ENCODE data around the gene MRPL41.
"Not testable (repeated sequence)": the region's sequence is repeated elsewhere in the genome, so short reads cannot be mapped to it uniquely, and the experiment has no call there.

MRPL41 gene

DNA sequence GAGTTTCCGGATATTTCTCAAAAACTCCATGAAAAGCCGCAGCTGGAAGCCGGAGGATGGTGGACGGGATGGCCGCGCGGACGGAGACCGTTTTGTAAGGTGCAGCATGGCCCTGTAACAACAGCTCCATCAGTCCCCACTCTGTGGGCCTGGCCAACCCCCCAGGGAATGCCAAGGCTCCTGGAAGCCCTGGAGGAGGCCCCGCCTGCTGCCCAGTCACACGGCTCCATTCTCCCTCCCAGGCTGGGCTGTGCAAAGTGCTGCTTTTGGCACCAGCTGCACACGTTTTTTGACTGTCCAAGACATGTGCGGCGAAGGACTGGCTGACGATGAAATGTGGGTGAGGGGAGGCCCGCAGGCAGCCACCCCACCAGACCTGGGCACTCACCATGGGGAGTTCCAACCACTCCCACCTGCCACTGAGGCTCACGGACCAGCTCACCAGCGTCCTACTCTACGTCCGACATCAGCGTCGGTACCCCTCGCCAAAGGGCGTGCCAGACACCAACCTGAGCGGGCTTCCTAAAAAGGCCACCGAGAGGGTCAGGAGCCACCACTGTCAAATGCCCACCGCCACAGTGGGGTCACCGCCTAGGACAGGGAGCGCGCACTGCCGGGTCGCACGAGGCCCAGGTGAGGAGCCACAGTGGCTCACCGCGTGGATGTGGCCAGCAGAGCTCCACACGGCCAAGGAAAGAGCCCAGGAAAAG lies 28.8 kb upstream of the MRPL41 start:
- DNase-seq = no peak

GRCh38 chr9:137524161-137524980 lies 27.3 kb upstream of the MRPL41 start:
- no peak for DNase-seq

- no peak for DNase-seq
These were observed 26.7 kb upstream of the MRPL41 start for GRCh38 chr9:137524981-137525317.

GRCh38 chr9:137530331-137530730 lies 21.3 kb upstream of the MRPL41 start:
- no peak for DNase-seq

DNA sequence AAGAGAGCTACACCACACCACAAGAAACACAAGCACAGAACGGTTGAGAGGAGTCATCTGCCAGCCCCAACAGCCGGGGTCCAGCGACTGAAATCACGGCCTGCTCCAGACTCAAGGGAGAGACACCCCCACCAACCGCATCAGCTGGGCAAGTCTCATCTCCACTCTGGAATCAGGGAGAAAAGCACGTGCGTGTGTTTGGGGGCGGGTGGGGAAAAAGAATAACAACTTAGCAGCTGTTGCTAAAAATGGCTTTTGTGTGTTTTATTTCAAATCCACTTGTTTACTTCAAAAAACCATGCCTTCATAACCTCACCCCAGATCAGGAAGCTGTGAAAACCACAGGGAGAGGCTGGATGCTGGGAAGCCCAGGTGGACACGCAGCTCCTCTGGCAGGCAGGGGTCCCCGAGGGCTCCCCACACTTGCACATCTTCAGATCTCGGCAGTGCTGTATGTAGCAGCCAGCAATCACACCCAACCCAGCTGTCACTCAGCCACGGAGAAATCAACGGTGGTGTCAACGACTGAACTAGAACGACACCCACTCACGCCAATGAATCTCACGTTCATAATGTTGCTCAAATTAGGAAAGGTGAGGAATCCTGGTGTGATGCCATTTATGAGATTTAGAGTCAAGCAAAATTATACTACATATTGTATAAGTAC lies 20.4 kb upstream of the MRPL41 start:
- no peak for DNase-seq

DNA sequence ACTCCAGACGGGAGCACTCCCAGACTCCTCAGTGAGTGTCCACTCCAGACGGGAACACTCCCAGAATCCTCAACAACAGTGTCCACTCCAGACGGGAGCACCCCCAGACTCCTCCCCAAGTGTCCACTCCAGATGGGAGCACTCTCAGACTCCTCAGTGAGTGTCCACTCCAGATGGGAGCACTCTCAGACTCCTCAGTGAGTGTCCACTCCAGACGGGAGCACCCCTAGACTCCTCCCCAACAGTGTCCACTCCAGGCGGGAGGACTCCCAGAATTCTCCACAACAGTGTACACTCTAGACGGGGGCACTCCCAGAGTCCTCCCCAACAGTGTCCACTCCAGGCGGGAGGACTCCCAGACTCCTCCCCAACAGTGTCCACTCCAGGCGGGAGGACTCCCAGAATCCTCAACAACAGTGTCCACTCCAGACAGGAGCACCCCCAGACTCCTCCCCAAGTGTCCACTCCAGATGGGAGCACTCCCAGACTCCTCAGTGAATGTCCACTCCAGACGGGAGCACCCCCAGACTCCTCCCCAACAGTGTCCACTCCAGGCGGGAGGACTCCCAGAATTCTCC lies 18.7 kb upstream of the MRPL41 start:
- not testable (repeated sequence) for DNase-seq

DNA sequence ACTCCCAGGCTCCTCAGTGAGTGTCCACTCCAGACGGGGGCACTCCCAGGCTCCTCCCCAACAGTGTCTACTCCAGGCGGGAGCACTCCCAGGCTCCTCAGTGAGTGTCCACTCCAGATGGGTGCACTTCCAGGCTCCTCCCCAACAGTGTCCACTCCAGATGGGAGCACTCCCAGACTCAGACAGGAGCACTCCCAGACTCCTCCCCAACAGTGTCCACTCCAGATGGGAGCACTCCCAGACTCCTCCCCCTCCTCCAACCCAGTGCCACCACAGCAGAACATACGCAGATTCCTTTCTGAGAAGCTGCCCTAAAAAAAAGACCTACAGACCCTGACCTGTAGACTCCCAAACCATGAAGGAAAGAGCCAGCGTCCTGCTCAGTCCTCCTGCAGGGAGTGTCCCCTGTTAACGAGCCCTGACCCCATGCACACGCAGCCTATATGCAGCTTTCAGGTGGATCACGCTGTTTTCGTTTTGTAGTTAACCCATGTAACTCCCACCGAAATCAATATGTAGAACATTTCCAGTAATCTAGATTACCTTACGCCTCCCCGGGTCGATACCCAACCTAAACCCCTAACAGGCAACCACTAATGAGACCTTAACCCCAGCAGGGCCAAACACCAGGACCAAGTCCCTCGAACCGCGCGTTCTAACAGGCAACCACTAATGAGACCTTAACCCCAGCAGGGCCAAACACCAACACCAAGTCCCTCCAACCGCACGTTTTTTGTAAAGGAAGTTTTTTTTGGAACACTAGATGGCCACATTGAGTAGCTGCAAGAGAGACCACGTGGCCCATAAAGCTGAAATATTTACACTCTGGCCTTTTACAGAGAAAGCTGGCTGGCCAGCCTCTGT lies 17.2 kb upstream of the MRPL41 start:
- DNase-seq = peak; percentile 28

- DNase-seq = no peak
These were observed 16.6 kb upstream of the MRPL41 start for GRCh38 chr9:137535120-137535428.

GRCh38 chr9:137536594-137537131 lies 15.0 kb upstream of the MRPL41 start:
- DNase-seq = peak; percentile 13

DNA sequence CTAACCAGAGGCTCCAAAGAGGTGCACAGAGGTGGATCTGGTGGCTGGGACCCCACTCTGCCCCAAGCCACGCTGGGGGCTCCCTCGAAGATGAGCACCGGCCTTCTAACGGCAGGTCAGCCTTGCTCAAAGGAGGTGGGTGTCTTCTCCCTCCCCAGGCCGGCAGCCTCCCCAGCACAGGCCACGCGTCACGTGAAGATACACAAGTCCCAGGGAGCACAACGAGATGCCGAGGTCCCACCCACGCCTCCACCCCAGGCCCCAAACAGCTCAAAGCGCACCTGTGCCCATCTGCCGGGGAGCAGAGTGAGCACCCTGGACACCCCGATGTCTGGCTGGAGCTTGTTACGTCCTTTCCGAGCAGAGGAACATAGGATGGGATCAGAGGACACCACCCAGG lies 13.6 kb upstream of the MRPL41 start:
- no peak for DNase-seq

GRCh38 chr9:137540536-137540935 lies 11.1 kb upstream of the MRPL41 start:
- DNase-seq = no peak

DNA sequence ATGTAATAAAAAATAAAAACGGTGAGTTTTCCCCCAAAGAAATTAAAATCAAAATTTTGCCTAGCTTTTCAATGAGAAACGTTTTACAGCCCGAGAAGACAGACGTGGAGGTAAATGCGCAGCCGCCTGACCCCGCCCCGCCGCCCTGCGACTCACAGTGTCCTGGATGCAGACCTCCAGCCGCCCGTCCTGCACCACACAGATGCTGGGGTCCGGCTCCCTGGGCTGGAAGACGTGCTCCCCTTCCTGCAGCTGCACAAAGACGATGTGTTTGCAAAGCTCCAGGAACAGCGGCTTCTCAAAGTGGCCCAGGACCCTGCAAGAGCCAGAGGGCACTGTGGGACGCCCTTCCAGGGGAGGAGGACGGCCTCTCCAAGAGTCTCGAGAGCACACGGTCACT lies 9.2 kb upstream of the MRPL41 start:
- DNase-seq = no peak

GRCh38 chr9:137543237-137543963 lies 8.3 kb upstream of the MRPL41 start:
- no peak for DNase-seq

DNA sequence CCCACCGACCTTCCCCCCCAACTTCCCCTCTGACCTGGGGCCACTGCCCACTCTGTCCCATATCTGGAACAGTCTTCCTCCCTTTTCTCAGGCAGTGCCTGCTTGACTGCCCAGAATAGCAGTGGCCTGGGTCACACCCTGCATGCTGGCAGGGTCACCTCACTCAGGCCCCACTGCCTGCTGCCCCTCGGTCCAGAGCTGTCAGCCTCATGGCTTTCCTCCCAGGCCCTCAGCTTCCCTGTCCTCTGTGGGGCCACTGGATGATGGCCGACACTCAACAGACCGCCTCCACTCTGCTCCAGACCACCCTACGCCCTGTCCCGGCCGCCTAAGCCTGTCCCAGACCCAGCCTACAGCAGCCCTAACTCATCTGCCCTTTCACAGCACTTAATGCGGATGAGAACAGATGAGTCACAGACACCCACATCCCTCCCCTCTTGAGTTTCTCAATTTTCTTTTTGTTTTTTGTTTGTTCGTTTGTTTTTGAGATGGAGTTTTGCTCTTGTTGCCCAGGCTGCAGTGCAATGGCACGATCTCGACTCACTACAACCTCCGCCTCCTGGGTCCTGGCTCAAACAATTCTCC lies 7.4 kb upstream of the MRPL41 start:
- DNase-seq = no peak

DNA sequence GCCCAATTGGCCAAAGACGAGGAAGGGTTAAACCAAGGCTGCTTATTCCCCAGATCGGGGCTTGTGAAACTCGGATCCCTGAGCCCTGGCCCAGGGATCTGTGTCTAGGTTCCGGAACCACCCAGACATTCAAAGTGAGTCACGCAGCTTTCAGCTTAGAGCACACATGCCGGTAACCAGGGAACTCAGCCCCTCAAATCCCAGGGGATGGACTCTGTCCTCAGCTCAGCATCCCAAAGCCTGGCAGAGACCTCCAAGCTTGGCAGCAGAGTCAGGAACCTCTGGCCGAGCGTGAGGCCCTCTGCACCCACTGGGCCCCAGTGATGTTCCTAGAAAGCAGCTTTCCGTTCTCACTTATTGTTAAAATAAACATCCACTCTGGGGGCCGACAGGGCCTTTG lies 6.6 kb upstream of the MRPL41 start:
- no peak for DNase-seq

DNA sequence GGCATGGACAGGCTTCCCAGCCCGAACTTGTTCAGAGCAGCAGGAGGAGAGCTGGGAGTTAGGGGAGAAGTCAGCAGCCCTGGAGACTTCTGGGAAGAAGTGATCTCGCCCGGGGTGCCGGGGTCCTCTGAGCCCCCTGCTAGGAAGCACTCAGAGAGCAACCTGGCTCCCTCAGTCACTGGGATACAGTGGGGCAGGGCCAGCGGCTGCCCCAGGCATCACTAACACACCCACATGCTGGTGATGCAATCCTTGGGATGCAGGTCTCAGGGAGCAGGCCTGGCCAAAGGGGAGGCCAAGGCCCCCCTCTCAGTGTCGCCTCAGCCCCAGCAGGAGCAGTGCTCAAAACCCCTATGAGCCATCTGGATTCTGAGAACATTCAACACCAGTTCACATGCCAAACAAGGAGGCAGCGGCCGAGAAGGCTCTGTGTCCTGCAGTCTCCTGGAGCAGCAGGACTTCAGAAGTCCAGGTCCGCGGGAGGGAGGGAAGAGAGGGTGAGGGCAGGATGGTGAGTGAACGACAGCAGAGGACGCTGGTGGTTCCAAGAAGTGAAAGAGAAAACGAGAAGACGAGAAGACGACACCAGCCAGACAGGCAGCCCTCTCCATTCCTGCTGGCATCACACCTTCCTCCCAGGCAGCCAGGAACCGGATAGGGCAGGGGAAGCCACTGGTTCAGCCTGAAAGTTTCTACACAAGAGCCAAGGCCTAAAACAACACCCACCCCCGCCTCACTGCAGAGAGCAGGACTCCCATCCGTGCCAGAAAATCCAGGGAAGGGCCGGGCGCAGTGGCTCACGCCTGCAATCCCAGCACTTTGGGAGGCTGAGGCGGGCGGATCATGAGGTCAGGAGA lies 3.8 kb upstream of the MRPL41 start:
- DNase-seq = no peak

DNA sequence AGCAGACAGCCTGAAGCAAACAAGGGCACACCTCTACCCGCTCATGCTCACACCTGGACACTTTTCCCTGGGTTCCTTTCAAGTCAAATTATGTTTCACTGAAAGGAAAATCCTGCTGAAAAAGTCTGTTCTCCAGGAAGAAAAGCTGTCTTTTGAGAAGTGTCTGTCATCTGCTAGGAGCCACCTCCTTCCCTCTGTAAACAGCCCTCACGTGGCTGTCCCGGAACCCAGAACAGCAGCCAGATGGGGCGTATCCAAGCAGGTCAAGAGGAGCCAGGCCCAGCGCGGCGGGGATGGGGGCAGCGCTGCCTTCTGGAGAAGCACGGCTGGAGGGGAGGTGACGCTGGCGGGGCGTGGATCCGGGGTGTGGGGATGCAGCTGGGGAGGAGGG lies 1.5 kb upstream of the MRPL41 start, which contains the start of gene PNPLA7:
TSS of gene PNPLA7 (minus strand) at position 172 of the 391 bp plus-strand sequence. CDS start 205 bp downstream, outside the sequence.
- DNase-seq = peak; percentile 61

DNA sequence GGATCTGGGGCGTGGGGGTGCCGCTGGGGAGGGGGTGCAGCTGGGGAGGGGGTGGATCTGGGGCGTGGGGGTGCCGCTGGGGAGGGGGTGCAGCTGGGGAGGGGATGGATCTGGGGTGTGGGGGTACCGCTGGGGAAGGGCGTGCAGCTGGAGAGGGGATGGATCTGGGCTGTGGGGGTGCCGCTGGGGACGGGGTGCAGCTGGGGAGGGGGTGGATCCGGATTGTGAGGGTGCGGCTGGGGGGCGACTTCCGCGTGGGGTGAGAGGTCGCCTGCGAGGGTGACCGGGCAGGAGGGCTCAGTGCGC lies 768 bp upstream of the MRPL41 start:
- DNase-seq = not testable (repeated sequence)

- DNase-seq = peak; percentile 36
These were observed 516 bp downstream of the MRPL41 start for GRCh38 chr9:137552022-137552768.

DNA sequence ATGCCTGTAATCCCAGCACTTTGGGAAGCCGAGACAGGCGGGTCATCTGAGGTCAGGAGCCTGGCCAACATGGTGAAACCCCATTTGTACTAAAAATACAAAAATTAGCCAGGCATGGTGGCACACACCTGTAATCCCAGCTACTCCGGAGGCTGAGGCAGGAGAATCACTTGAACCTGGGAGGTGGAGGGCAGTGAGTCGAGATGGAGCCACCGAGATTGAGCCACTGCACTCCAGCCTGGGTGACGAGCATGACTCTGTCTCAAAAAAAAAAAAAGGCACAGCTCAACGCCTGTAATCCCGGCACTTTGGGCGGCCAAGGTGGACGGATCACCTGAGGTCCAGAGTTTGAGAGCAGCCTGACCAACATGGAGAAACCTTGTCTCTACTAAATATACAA lies 2.0 kb downstream of the MRPL41 start:
- DNase-seq = not testable (repeated sequence)

Data from activated CD4-positive, alpha-beta T cell treated with anti-CD3 and anti-CD28 coated beads for 48 hours (primary cell).